Activated T-helper 17 cell treated with anti-CD3 and anti-CD28 coated beads, Interleukin-2, amount 50 U/mL, for 72 hours (primary cell): Measurements from ENCODE around the gene CISTR. TPM values are rescaled to one million over a fixed set of nuclear protein-coding genes. Genes with fewer than 3 reads are reported as not detected.
"Not testable (repeated sequence)": the region's sequence is repeated elsewhere in the genome, so short reads cannot be mapped to it uniquely, and the experiment has no call there.

Experiments
- ATAC-seq: fragments of 150-1000 bp; cut with Tn5 transposase; replicated peaks from 2 replicates; pipeline ENCODE4 v1.10.0; 2021; ENCODE audit warnings: mild to moderate bottlenecking, moderate library complexity
- H3K27ac Mint-ChIP-seq: one replicate; pipeline ENCODE4 v1.8.0; 2022; ENCODE audit warnings: mixed read lengths
- H3K27me3 Mint-ChIP-seq: one replicate; pipeline ENCODE4 v1.8.0; 2022; ENCODE audit warnings: mixed read lengths
- H3K36me3 Mint-ChIP-seq: one replicate; pipeline ENCODE4 v1.8.0; 2022; ENCODE audit warnings: low read depth, mild to moderate bottlenecking, mixed read lengths
- H3K4me1 Mint-ChIP-seq: one replicate; pipeline ENCODE4 v1.8.0; 2022; ENCODE audit warnings: mixed read lengths
- H3K4me3 Mint-ChIP-seq: one replicate; pipeline ENCODE4 v1.8.0; 2022; ENCODE audit warnings: mild to moderate bottlenecking, mixed read lengths
- H3K9me3 Mint-ChIP-seq: one replicate; pipeline ENCODE4 v1.8.0; 2022; ENCODE audit warnings: mixed read lengths
- total RNA-seq, 2 donors: library from RNA; stranded (reverse); gene quantifications; one replicate each; pipeline ENCODE4 v1.2.3, GENCODE V29; 2022

CISTR gene
- total RNA-seq, result not detected

DNA sequence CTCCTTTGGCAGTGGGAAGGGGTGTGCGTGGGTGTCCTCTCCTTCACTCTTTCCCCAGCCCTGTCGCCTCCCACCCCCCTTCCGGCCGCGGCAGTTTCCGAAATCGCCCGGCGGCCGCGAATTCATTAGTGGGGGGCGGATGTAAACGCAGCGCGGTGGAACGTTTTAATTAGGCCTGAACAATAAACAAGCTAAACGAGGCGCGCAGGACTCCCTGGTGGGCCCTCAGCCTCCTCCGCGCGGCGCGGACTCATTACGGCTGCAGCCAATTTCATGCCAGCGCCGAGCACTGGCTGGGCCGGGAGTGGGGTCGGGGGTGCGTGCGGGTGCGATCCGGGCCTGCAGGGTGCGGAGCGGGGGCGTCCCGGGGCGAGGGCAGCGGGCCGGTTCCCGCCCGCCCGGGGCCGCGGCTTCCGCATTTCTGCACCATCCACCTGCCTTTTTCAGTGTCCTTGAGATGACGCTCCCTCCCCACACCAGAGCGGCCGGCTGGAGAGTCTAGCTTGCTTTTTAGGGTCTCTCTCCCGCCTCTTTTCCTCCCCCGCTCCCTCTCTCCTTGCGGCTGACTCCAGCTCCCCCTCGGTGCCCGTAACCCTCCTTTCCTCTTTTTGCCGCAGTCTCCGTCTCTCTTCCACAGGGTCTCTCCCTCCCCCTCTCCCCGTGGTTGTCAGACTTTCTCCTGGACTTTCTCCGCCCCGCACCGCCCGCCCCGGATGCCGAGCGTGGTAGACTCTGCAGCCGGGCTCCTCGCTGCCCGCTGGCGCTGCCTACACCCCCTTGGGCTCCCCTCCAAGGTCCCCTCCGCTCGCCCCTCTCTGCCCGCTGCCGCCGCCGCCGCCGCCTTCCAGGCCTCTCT, at the start of gene CISTR:
Gene CISTR (minus strand): TSS at position 644 of the 856 bp plus-strand sequence.
- Mint-ChIP-seq H3K27me3 (peaks cover 3% of the 10 kb centered on the region), H3K4me3 (no peak within 1 kb of the TSS), H3K9me3 (no peaks in the 10 kb centered on the region), H3K27ac (no peak within 1 kb of the TSS), H3K36me3 (no peaks in the 10 kb centered on the region), H3K4me1 (peaks cover 14% of the 10 kb centered on the region)
- ATAC-seq, result peak; percentile 53

GRCh38 chr12:53798575-53798974, 46.8 kb upstream of the CISTR start:
- ATAC-seq, result no peak
- Mint-ChIP-seq H3K36me3 (no peaks in the 10 kb centered on the region), H3K27me3 (peaks cover 52% of the 10 kb centered on the region), H3K4me3 (no peak overlapping the region), H3K27ac (no peak overlapping the region), H3K9me3 (no peaks in the 10 kb centered on the region), H3K4me1 (no peaks in the 10 kb centered on the region)

GRCh38 chr12:53795927-53796326, 44.1 kb upstream of the CISTR start:
- peaks cover 28% of the 10 kb centered on the region for H3K27me3 Mint-ChIP-seq
- H3K36me3 Mint-ChIP-seq, result no peaks in the 10 kb centered on the region
- no peaks in the 10 kb centered on the region for H3K9me3 Mint-ChIP-seq
- H3K4me3 Mint-ChIP-seq, result no peak overlapping the region
- H3K27ac Mint-ChIP-seq, result no peak overlapping the region
- ATAC-seq, result no peak
- H3K4me1 Mint-ChIP-seq, result no peaks in the 10 kb centered on the region

DNA sequence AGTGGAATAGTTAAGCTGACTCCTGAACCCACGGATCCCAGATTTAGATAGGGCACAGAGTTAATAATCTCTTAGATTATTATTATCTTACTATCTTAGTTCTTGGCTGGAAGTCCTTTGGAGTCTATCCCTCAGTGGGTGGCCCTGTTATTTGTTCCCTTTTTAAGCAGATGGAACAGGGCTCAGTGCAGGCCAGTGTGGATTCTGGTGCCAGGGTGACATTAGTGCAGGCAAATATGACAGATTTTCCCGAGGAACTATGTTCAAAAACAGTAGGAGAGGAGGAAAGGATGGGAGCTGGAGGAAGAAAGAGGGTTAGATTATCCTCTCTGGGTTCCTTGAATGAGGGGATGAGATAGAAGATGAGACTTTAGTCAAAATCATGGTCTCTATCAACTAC, 41.4 kb upstream of the CISTR start:
- H3K27me3 Mint-ChIP-seq, result peaks cover 22% of the 10 kb centered on the region
- no peaks in the 10 kb centered on the region for H3K36me3 Mint-ChIP-seq
- no peaks in the 10 kb centered on the region for H3K9me3 Mint-ChIP-seq
- H3K4me1 Mint-ChIP-seq, result no peaks in the 10 kb centered on the region
- H3K4me3 Mint-ChIP-seq, result no peak overlapping the region
- no peak overlapping the region for H3K27ac Mint-ChIP-seq
- ATAC-seq, result no peak

GRCh38 chr12:53791735-53792326, 40.1 kb upstream of the CISTR start:
- H3K36me3 Mint-ChIP-seq, result no peaks in the 10 kb centered on the region
- peaks cover 18% of the 10 kb centered on the region for H3K27me3 Mint-ChIP-seq
- no peak overlapping the region for H3K27ac Mint-ChIP-seq
- no peaks in the 10 kb centered on the region for H3K4me1 Mint-ChIP-seq
- ATAC-seq, result no peak
- no peaks in the 10 kb centered on the region for H3K9me3 Mint-ChIP-seq
- H3K4me3 Mint-ChIP-seq, result no peak overlapping the region

DNA sequence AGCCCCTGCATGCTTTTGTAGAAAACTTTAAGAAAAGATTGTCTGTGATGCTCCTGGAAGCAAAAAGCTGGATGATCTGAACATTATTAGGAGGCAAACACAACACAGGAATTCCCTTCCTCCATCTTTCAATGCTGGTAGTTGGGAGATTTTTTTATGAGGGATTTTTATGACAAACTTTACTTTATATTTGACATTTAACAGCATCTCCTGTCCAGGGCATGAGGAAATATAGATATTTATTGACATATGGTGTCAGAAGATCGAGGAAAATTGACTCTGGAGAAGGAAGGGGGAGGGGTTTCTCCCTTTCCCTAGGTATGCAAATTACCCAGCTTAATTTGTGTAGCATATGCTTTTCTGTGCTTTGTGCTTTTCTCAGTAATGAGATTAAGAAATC, 37.8 kb upstream of the CISTR start:
- no peak overlapping the region for H3K4me3 Mint-ChIP-seq
- H3K9me3 Mint-ChIP-seq, result no peaks in the 10 kb centered on the region
- no peaks in the 10 kb centered on the region for H3K4me1 Mint-ChIP-seq
- no peaks in the 10 kb centered on the region for H3K36me3 Mint-ChIP-seq
- H3K27ac Mint-ChIP-seq, result no peak overlapping the region
- ATAC-seq, result no peak
- peaks cover 25% of the 10 kb centered on the region for H3K27me3 Mint-ChIP-seq

DNA sequence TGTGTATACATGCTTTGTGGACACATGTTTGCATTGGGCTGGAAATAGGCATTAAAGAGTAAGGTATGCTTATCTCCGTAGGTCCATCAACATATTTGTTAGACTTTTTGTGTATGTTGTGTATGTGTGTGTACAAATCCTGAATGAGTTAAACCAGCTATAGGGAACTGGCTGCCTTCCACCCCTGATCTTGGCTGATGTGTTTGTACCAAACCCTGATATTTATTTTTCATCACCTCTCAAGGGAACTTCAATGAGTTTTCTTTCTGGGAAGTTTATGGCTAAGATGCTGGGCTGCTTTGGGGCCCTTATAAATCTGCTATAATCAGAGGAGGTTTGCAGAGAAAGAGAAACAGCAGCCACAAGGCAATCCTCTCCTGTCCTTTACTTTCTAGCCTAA, 37.1 kb upstream of the CISTR start:
- no peak overlapping the region for H3K4me3 Mint-ChIP-seq
- no peaks in the 10 kb centered on the region for H3K4me1 Mint-ChIP-seq
- H3K27ac Mint-ChIP-seq, result no peak overlapping the region
- H3K9me3 Mint-ChIP-seq, result no peaks in the 10 kb centered on the region
- no peak for ATAC-seq
- H3K27me3 Mint-ChIP-seq, result peaks cover 26% of the 10 kb centered on the region
- no peaks in the 10 kb centered on the region for H3K36me3 Mint-ChIP-seq

DNA sequence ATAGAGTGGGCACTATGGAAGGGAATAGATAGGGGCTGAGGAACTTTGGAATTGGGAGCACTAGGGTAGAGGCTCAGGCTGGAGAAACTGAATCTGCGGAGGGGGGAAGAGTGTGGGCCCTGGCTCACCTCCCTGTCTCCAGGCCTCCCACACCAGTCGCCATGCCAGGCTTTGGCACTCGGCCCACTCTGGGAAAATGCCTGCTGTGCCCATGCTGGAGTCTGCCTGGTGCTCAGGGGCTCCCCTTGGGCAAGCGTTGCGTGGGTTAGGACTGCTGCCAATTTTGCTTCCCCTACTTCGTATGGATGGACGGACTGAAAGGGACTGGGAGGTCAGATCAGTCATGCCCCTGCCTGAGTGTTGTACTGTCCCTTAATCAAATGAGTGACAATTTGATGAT, 34.6 kb upstream of the CISTR start:
- peaks cover 43% of the 10 kb centered on the region for H3K27me3 Mint-ChIP-seq
- H3K36me3 Mint-ChIP-seq, result no peaks in the 10 kb centered on the region
- no peak for ATAC-seq
- no peaks in the 10 kb centered on the region for H3K9me3 Mint-ChIP-seq
- no peak overlapping the region for H3K27ac Mint-ChIP-seq
- no peak overlapping the region for H3K4me3 Mint-ChIP-seq
- no peaks in the 10 kb centered on the region for H3K4me1 Mint-ChIP-seq

GRCh38 chr12:53785161-53785560, 33.4 kb upstream of the CISTR start:
- Mint-ChIP-seq H3K36me3 (no peaks in the 10 kb centered on the region), H3K9me3 (no peaks in the 10 kb centered on the region), H3K4me3 (no peak overlapping the region), H3K27me3 (peaks cover 53% of the 10 kb centered on the region), H3K4me1 (no peaks in the 10 kb centered on the region), H3K27ac (no peak overlapping the region)
- ATAC-seq, result no peak

GRCh38 chr12:53782093-53782703, 30.4 kb upstream of the CISTR start:
- H3K4me3 Mint-ChIP-seq, result no peak overlapping the region
- H3K9me3 Mint-ChIP-seq, result no peaks in the 10 kb centered on the region
- no peaks in the 10 kb centered on the region for H3K36me3 Mint-ChIP-seq
- no peak overlapping the region for H3K27ac Mint-ChIP-seq
- no peaks in the 10 kb centered on the region for H3K4me1 Mint-ChIP-seq
- no peak for ATAC-seq
- H3K27me3 Mint-ChIP-seq, result peaks cover 53% of the 10 kb centered on the region

DNA sequence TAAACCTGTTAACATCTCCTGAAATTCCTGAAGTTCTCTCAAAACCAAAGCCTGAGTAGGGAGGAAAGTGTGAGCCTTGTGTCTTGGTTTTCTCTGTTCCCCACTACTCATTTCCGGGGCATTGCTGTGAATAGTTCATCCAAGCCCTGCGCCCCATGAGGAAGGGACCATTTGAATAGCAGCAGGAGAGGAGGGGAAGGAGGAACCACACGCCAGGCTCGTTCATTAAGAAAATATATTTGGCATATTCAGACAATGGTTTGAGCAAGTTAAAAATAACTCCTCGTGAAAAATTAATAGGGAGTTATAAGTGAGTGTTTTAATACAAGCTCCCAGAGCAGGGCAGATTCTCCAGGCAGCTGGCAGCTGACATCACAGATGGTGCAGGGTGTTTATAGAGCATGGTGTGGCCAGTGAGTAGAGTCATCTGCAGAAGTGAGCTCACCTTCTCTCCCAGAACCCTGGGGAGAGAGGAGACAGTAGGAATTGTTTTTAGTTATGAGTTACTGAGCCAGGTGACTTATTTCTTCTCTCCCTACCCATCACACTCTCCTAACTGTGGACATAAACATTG, 29.5 kb upstream of the CISTR start:
- no peak overlapping the region for H3K4me3 Mint-ChIP-seq
- peaks cover 52% of the 10 kb centered on the region for H3K27me3 Mint-ChIP-seq

GRCh38 chr12:53780323-53780722, 28.5 kb upstream of the CISTR start:
- Mint-ChIP-seq H3K27me3 (peaks cover 50% of the 10 kb centered on the region), H3K4me3 (no peak overlapping the region), H3K4me1 (no peaks in the 10 kb centered on the region), H3K9me3 (no peaks in the 10 kb centered on the region), H3K27ac (no peak overlapping the region), H3K36me3 (no peaks in the 10 kb centered on the region)
- ATAC-seq, result no peak

More for the DNA sequence above, 29.5 kb upstream of the CISTR start:
- H3K27ac Mint-ChIP-seq, result no peak overlapping the region
- no peaks in the 10 kb centered on the region for H3K4me1 Mint-ChIP-seq
- ATAC-seq, result no peak
- H3K9me3 Mint-ChIP-seq, result no peaks in the 10 kb centered on the region
- H3K36me3 Mint-ChIP-seq, result no peaks in the 10 kb centered on the region

- not testable (repeated sequence) for ATAC-seq, H3K4me3 Mint-ChIP-seq, H3K36me3 Mint-ChIP-seq, H3K9me3 Mint-ChIP-seq, H3K27ac Mint-ChIP-seq, H3K4me1 Mint-ChIP-seq
- H3K27me3 Mint-ChIP-seq, result peaks cover 49% of the 10 kb centered on the region
Measured at GRCh38 chr12:53779679-53780078, 27.9 kb upstream of the CISTR start.

GRCh38 chr12:53777936-53778644, 26.3 kb upstream of the CISTR start:
- ATAC-seq, result no peak
- no peak overlapping the region for H3K27ac Mint-ChIP-seq
- no peaks in the 10 kb centered on the region for H3K4me1 Mint-ChIP-seq
- peaks cover 48% of the 10 kb centered on the region for H3K27me3 Mint-ChIP-seq
- no peak overlapping the region for H3K4me3 Mint-ChIP-seq
- H3K36me3 Mint-ChIP-seq, result no peaks in the 10 kb centered on the region
- H3K9me3 Mint-ChIP-seq, result no peaks in the 10 kb centered on the region
